ENCODE results near the gene FHIT.

Gene FHIT

GRCh38 chr3:60826511-60826910, 424.7 kb downstream of the FHIT start:
- TF ChIP-seq CTCF (conservative IDR thresholded peaks at IDR 0.05; ENCODE audit: low read depth) = no peak
- CTCF ChIA-PET = no interaction called here
- no peak for DNase-seq (ENCODE audit: low spot score)
- POLR2A ChIA-PET (ENCODE audit: low non-redundant PET) = no interaction called here
- H3K27ac ChIP-seq = no peak overlapping the region

GRCh38 chr3:60812502-60812901, 438.8 kb downstream of the FHIT start:
- DNase-seq (ENCODE audit: low spot score) = no peak
- H3K27ac ChIP-seq = no peak overlapping the region
- CTCF ChIA-PET = no interaction called here
- TF ChIP-seq CTCF (conservative IDR thresholded peaks at IDR 0.05; ENCODE audit: low read depth) = no peak
- POLR2A ChIA-PET (ENCODE audit: low non-redundant PET) = no interaction called here

- DNase-seq (ENCODE audit: low spot score) = no peak
- TF ChIP-seq CTCF (conservative IDR thresholded peaks at IDR 0.05; ENCODE audit: low read depth) = no peak
- ChIA-PET POLR2A (ENCODE audit: low non-redundant PET) (no interaction called here), CTCF (no interaction called here)
- H3K27ac ChIP-seq = no peak overlapping the region
Observed at GRCh38 chr3:60810881-60811280, 440.4 kb downstream of the FHIT start.

GRCh38 chr3:60809857-60810610, 441.2 kb downstream of the FHIT start:
- ChIA-PET CTCF (interaction anchor here (0.7 kb wide), 1 partner anchor 112 kb away, joined by 3 read pairs; no protein-coding TSS in a partner anchor), POLR2A (ENCODE audit: low non-redundant PET) (no interaction called here)
- no peak for TF ChIP-seq CTCF (conservative IDR thresholded peaks at IDR 0.05; ENCODE audit: low read depth)
- H3K27ac ChIP-seq = no peak overlapping the region
- DNase-seq (ENCODE audit: low spot score) = peak; percentile 2

- no peak for DNase-seq (ENCODE audit: low spot score)
- no peak overlapping the region for H3K27ac ChIP-seq
- ChIA-PET CTCF (no interaction called here), POLR2A (ENCODE audit: low non-redundant PET) (no interaction called here)
- TF ChIP-seq CTCF (conservative IDR thresholded peaks at IDR 0.05; ENCODE audit: low read depth) = no peak
Observed at GRCh38 chr3:60803216-60804173, 447.8 kb downstream of the FHIT start.

GRCh38 chr3:60801307-60801706, 449.9 kb downstream of the FHIT start:
- no peak for TF ChIP-seq CTCF (conservative IDR thresholded peaks at IDR 0.05; ENCODE audit: low read depth)
- DNase-seq (ENCODE audit: low spot score) = no peak
- POLR2A ChIA-PET (ENCODE audit: low non-redundant PET) = no interaction called here
- CTCF ChIA-PET = no interaction called here
- no peak overlapping the region for H3K27ac ChIP-seq
